ENCODE data around the gene ETV7.

DNA sequence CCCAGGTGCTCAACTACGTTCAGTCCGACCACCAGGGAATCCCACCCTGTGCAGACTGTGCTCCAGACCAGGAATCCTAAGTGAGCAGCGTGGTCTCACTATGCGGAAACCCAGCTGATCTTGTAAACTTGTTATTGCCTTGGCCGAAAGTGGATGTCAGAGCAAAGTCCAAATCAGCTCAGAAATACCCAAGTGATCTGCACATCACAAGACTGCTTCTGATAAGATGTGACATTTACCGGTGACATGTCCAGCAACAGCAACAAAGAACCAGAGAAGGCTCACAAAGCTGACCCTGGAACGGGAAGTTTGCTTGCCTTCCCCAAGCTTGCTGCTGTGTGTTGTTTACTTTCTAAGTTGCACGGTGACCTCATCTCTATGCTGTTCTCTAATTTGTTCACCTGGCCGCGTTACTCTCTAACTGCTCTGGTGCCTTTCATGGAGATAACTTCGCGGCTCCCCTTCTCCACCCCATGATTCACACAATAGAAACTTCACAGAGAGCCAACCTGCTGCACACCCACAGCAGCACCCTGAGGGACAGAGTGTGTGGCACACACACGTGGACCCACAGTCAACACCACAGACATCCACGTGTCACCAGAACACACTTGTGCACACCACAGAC, 52.5 kb downstream of the ETV7 start:
- no peak for TF ChIP-seq POLR2A (IDR thresholded peaks at IDR 0.05)
- TF ChIP-seq, protein P1, sequence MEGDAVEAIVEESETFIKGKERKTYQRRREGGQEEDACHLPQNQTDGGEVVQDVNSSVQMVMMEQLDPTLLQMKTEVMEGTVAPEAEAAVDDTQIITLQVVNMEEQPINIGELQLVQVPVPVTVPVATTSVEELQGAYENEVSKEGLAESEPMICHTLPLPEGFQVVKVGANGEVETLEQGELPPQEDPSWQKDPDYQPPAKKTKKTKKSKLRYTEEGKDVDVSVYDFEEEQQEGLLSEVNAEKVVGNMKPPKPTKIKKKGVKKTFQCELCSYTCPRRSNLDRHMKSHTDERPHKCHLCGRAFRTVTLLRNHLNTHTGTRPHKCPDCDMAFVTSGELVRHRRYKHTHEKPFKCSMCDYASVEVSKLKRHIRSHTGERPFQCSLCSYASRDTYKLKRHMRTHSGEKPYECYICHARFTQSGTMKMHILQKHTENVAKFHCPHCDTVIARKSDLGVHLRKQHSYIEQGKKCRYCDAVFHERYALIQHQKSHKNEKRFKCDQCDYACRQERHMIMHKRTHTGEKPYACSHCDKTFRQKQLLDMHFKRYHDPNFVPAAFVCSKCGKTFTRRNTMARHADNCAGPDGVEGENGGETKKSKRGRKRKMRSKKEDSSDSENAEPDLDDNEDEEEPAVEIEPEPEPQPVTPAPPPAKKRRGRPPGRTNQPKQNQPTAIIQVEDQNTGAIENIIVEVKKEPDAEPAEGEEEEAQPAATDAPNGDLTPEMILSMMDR (IDR thresholded peaks at IDR 0.05): no peak

All from sigmoid colon (tissue), 3 donors.